K562 (cell line): ENCODE results near the gene OR7A10. TPM values are rescaled to one million over a fixed set of nuclear protein-coding genes. Genes with fewer than 3 reads are reported as not detected.

ENCODE experiments used
- BRF1 ChIP-seq: IDR thresholded peaks from 3 replicates; pipeline ENCODE4 v1.6.1; 2011; ENCODE audit warnings: borderline replicate concordance, mild to moderate bottlenecking; ENCODE audit not compliant: insufficient read length; ENCODE audit errors: extremely low read depth
- CBFA2T3 ChIP-seq: fragments of 450-650 bp; IDR thresholded peaks from 2 replicates; pipeline ENCODE4 v1.6.1; 2017
- ETV1 ChIP-seq: fragments of 450-650 bp; conservative IDR thresholded peaks from 2 replicates; pipeline ENCODE4 v1.6.1; 2016; ENCODE audit warnings: missing genetic modification characterization, control low read depth, low read depth, missing compliant biosample characterization
- JUNB ChIP-seq: fragments of 450-650 bp; formaldehyde crosslinking; conservative IDR thresholded peaks from 2 replicates; pipeline ENCODE4 v1.4.0; 2020; ENCODE audit warnings: mild to moderate bottlenecking
- JUND ChIP-seq, 2 experiments: IDR thresholded peaks; 2 replicates in 1 of 2; 3 replicates in 1 of 2; pipeline ENCODE4 v1.6.1; 2011; ENCODE audit warnings: borderline replicate concordance in 2 of 2, low read depth in 2 of 2, low read length in 2 of 2, improper control_type of control experiment in 1 of 2, missing biosample characterization in 1 of 2, missing genetic modification characterization in 1 of 2, missing genetic modification reagents in 1 of 2
- LEF1 ChIP-seq: fragments of 450-650 bp; IDR thresholded peaks from 2 replicates; pipeline ENCODE4 v1.6.1; 2016; ENCODE audit warnings: mild to moderate bottlenecking
- MAFG ChIP-seq: fragments of 450-650 bp; conservative IDR thresholded peaks from 2 replicates; pipeline ENCODE4 v1.6.1; 2016; ENCODE audit warnings: missing genetic modification characterization, missing compliant biosample characterization
- MCM7 ChIP-seq, 2 experiments: fragments of 450-650 bp; IDR thresholded peaks; 2 replicates each; pipeline ENCODE4 v1.6.1; 2016 to 2018
- NCOA6 ChIP-seq: fragments of 450-650 bp; IDR thresholded peaks from 2 replicates; pipeline ENCODE4 v1.6.1; 2017; ENCODE audit warnings: mild to moderate bottlenecking
- NFXL1 ChIP-seq: fragments of 450-650 bp; formaldehyde crosslinking; IDR thresholded peaks from 2 replicates; pipeline ENCODE4 v1.4.0; 2021; ENCODE audit warnings: mild to moderate bottlenecking
- NR2C1 ChIP-seq, 2 experiments: fragments of 450-650 bp; IDR thresholded peaks; 2 replicates each; pipeline ENCODE4 v1.6.1; 2017; ENCODE audit warnings: mild to moderate bottlenecking in 2 of 2, antibody characterized with exemption in 1 of 2, inconsistent platforms in 1 of 2, missing compliant biosample characterization in 1 of 2, missing genetic modification characterization in 1 of 2
- POLR2AphosphoS2 ChIP-seq: IDR thresholded peaks from 2 replicates; pipeline ENCODE4 v1.6.1; 2012; ENCODE audit warnings: low read length, improper control_type of control experiment
- PPARD ChIP-seq: fragments of 250-450 bp; sonication (Bioruptor Pico); IDR thresholded peaks from 2 replicates; pipeline ENCODE4 v1.8.0; 2022; ENCODE audit warnings: inconsistent platforms, mild to moderate bottlenecking, moderate library complexity
- TGIF2 ChIP-seq: sonication (generic); formaldehyde crosslinking; IDR thresholded peaks from 2 replicates; pipeline ENCODE4 v1.8.1; 2022; ENCODE audit warnings: mild to moderate bottlenecking, missing genetic modification reagents, moderate library complexity
- THAP7 ChIP-seq: fragments of 250-450 bp; sonication (Bioruptor Pico); IDR thresholded peaks from 2 replicates; pipeline ENCODE4 v1.5.0; 2021
- TRIM28 ChIP-seq: fragments of 450-650 bp; IDR thresholded peaks from 2 replicates; pipeline ENCODE4 v1.6.1; 2017
- ZFP30 ChIP-seq: fragments of 250-450 bp; sonication (Bioruptor Pico); IDR thresholded peaks from 2 replicates; pipeline ENCODE4 v1.8.0; 2022; ENCODE audit warnings: moderate library complexity, mild to moderate bottlenecking, inconsistent platforms, borderline replicate concordance
- ZNF12 ChIP-seq: sonication (generic); formaldehyde crosslinking; IDR thresholded peaks from 2 replicates; pipeline ENCODE4 v1.4.0; 2020; ENCODE audit warnings: mild to moderate bottlenecking, missing genetic modification reagents
- ZNF134 ChIP-seq: fragments of 250-450 bp; sonication (Bioruptor Pico); conservative IDR thresholded peaks from 2 replicates; pipeline ENCODE4 v1.4.0; 2020
- ZNF766 ChIP-seq: fragments of 200-800 bp; sonication (Bioruptor generic); conservative IDR thresholded peaks from 2 replicates; pipeline ENCODE4 v1.6.1; 2016; ENCODE audit warnings: missing genetic modification characterization, missing compliant biosample characterization
- ZSCAN32 ChIP-seq: fragments of 450-650 bp; formaldehyde crosslinking; IDR thresholded peaks from 2 replicates; pipeline ENCODE4 v1.4.0; 2020; ENCODE audit warnings: mild to moderate bottlenecking, moderate library complexity
- polyA plus RNA-seq, 8 experiments: library from polyadenylated mRNA; depleted of rRNA in 4 of 8; stranded (reverse) in 5 of 8; unstranded in 3 of 8; fragments of >200 nt; fragmentation: Nextera tagmentation in 2 of 8; fragmentation: Illumina TruSeq in 1 of 8; extraction: Ambion mirVana in 2 of 8; extraction: Trizol in 1 of 8; gene quantifications; 2 replicates each; pipeline versions ENCODE4 v1.2.1 to v1.2.3, GENCODE V29; 2011 to 2014; ENCODE audit warnings: inconsistent platforms in 1 of 8, missing spikeins in 1 of 8
- total RNA-seq, 7 experiments: library from RNA; depleted of rRNA in 6 of 7; stranded (reverse); fragments of >200 nt in 6 of 7; fragmentation: Illumina TruSeq in 2 of 7; extraction: Trizol in 2 of 7; gene quantifications; 2 replicates each; pipeline versions ENCODE4 v1.2.1 to v1.2.3, GENCODE V29; 2011 to 2021; ENCODE audit warnings: low replicate concordance in 1 of 7
- TF ChIP-seq, protein P1 (sequence below), 2 experiments: fragments of 450-650 bp; IDR thresholded peaks; 2 replicates each; pipeline ENCODE4 v1.6.1; 2016
- TF ChIP-seq, protein P2 (sequence below): fragments of 250-450 bp; sonication (Bioruptor Pico); IDR thresholded peaks from 2 replicates; pipeline ENCODE4 v1.9.0; 2021; ENCODE audit warnings: mild to moderate bottlenecking
- TF ChIP-seq, protein P3 (sequence below): sonication (generic); formaldehyde crosslinking; IDR thresholded peaks from 2 replicates; pipeline ENCODE4 v1.5.0; 2020; ENCODE audit warnings: missing genetic modification reagents
- TF ChIP-seq, protein P4 (sequence below): sonication (generic); formaldehyde crosslinking; IDR thresholded peaks from 2 replicates; pipeline ENCODE4 v1.8.0; 2022; ENCODE audit warnings: mild to moderate bottlenecking, missing genetic modification reagents, borderline replicate concordance

OR7A10 gene
- total and polyA plus RNA-seq, 9 of the 15 experiments (the other 6 are each of a cell fraction or from before 2014, with no cell fraction given): not detected

GRCh38 chr19:14890643-14891379, 42.1 kb upstream of the OR7A10 start (continued):
- TF ChIP-seq, protein P1, sequence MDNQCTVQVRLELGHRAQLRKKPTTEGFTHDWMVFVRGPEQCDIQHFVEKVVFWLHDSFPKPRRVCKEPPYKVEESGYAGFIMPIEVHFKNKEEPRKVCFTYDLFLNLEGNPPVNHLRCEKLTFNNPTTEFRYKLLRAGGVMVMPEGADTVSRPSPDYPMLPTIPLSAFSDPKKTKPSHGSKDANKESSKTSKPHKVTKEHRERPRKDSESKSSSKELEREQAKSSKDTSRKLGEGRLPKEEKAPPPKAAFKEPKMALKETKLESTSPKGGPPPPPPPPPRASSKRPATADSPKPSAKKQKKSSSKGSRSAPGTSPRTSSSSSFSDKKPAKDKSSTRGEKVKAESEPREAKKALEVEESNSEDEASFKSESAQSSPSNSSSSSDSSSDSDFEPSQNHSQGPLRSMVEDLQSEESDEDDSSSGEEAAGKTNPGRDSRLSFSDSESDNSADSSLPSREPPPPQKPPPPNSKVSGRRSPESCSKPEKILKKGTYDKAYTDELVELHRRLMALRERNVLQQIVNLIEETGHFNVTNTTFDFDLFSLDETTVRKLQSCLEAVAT (IDR thresholded peaks at IDR 0.05): no peak
- TF ChIP-seq JUNB (CRISPR knock-in tag) (no peak), NCOA6 (no peak), THAP7 (CRISPR knock-in tag) (no peak), CBFA2T3 (peak; percentile 93), BRF1 (no peak), MCM7 (IDR thresholded peaks at IDR 0.05) (no peak), LEF1 (peak; percentile 31; the same call in 1 of the 2 replicates), TGIF2 (CRISPR knock-in tag) (no peak), TRIM28 (no peak), ZSCAN32 (CRISPR knock-in tag) (no peak), PPARD (CRISPR knock-in tag) (no peak), POLR2AphosphoS2 (no peak), ZNF134 (CRISPR knock-in tag) (no peak), ZNF12 (CRISPR knock-in tag) (no peak), ZFP30 (no peak), ZNF766 (CRISPR knock-in tag) (peak; percentile 92), JUND (IDR thresholded peaks at IDR 0.05; ENCODE audit: borderline replicate concordance, low read depth, low read length) (no peak; the same call in 1 of the 2 replicates), JUND (tag; IDR thresholded peaks at IDR 0.05; ENCODE audit: borderline replicate concordance, low read depth, low read length) (no peak), NR2C1 (IDR thresholded peaks at IDR 0.05) (no peak), NR2C1 (tag; IDR thresholded peaks at IDR 0.05) (no peak), NFXL1 (CRISPR knock-in tag) (no peak), MAFG (tag) (peak; percentile 97), ETV1 (tag) (no peak)
- TF ChIP-seq, protein P2, sequence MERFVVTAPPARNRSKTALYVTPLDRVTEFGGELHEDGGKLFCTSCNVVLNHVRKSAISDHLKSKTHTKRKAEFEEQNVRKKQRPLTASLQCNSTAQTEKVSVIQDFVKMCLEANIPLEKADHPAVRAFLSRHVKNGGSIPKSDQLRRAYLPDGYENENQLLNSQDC (CRISPR knock-in tag): no peak
- TF ChIP-seq, protein P3, sequence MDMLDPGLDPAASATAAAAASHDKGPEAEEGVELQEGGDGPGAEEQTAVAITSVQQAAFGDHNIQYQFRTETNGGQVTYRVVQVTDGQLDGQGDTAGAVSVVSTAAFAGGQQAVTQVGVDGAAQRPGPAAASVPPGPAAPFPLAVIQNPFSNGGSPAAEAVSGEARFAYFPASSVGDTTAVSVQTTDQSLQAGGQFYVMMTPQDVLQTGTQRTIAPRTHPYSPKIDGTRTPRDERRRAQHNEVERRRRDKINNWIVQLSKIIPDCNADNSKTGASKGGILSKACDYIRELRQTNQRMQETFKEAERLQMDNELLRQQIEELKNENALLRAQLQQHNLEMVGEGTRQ: no peak
- TF ChIP-seq, protein P4, sequence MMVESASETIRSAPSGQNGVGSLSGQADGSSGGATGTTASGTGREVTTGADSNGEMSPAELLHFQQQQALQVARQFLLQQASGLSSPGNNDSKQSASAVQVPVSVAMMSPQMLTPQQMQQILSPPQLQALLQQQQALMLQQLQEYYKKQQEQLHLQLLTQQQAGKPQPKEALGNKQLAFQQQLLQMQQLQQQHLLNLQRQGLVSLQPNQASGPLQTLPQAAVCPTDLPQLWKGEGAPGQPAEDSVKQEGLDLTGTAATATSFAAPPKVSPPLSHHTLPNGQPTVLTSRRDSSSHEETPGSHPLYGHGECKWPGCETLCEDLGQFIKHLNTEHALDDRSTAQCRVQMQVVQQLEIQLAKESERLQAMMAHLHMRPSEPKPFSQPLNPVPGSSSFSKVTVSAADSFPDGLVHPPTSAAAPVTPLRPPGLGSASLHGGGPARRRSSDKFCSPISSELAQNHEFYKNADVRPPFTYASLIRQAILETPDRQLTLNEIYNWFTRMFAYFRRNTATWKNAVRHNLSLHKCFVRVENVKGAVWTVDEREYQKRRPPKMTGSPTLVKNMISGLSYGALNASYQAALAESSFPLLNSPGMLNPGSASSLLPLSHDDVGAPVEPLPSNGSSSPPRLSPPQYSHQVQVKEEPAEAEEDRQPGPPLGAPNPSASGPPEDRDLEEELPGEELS (CRISPR knock-in tag): no peak
